Testis (tissue), 3 donors: ENCODE measurements around the gene ASTL. TPM values are rescaled to one million over a fixed set of nuclear protein-coding genes. Genes with fewer than 3 reads are reported as not detected.

Experiments used
- DNase-seq: peaks from one replicate; pipeline ENCODE4 v3.0.0-alpha.2; 2019
- H3K27ac ChIP-seq, 2 donors: fragments of 200-600 bp; sonication (generic); one replicate each; pipeline ENCODE4 v1.5.1; 2019
- H3K27me3 ChIP-seq: fragments of 200-600 bp; sonication (generic); one replicate; pipeline ENCODE4 v1.5.1; 2019
- H3K36me3 ChIP-seq: fragments of 200-600 bp; sonication (generic); one replicate; pipeline ENCODE4 v1.5.1; 2017; ENCODE audit warnings: low read depth; ENCODE audit errors: missing control alignments
- H3K4me1 ChIP-seq: fragments of 200-600 bp; sonication (generic); one replicate; pipeline ENCODE4 v1.5.1; 2019
- H3K4me3 ChIP-seq, 2 donors: fragments of 200-600 bp; sonication (generic); one replicate each; pipeline ENCODE4 v1.5.1; 2017 to 2019
- H3K9me3 ChIP-seq: fragments of 200-600 bp; sonication (generic); one replicate; pipeline ENCODE4 v1.5.1; 2017
- POLR2A ChIP-seq: fragments of 450-650 bp; IDR thresholded peaks from one replicate; pipeline ENCODE4 v1.6.1; 2017; ENCODE audit warnings: antibody characterized with exemption, mild to moderate bottlenecking, moderate library complexity
- WGBS, 2 donors: methylation state at CpG; one replicate each; pipeline ENCODE4 v1.1.5; 2018; 5-methylcytosine and 5-hydroxymethylcytosine counted together
- intact Hi-C: fragments of 100-400 bp; cut with DNase I; formaldehyde crosslinking; loops from one replicate; pipeline ENCODE4 v1.15.1; 2023; ENCODE audit warnings: low total_unique reads
- polyA plus RNA-seq: library from polyadenylated mRNA; stranded (reverse); fragments of 350-450 nt; fragmentation: Illumina TruSeq; extraction: RNeasy Lipid Tissue Mini Kit (QIAGEN cat#74804); gene quantifications from one replicate; pipeline ENCODE4 v1.2.3, GENCODE V29; 2014; ENCODE audit warnings: low read depth, low replicate concordance; ENCODE audit not compliant: insufficient read depth
- total RNA-seq, 2 donors: library from RNA; depleted of rRNA; stranded (reverse); fragments of >200 nt; gene quantifications; one replicate each; pipeline ENCODE4 v1.2.3, GENCODE V29; 2016
- TF ChIP-seq, protein P1 (sequence below), 3 experiments: fragments of 450-650 bp in 2 of 3; fragments of 200-600 bp in 1 of 3; sonication (generic) in 1 of 3; IDR thresholded peaks; one replicate each; pipeline ENCODE4 v1.5.1; 2016 to 2019; ENCODE audit warnings: antibody characterized with exemption in 3 of 3, mild to moderate bottlenecking in 2 of 3, moderate library complexity in 1 of 3

The ASTL gene
- total and polyA plus RNA-seq, 3 donors from 2014 or later, result 0.58 to 1.6 (median 0.87) TPM

DNA sequence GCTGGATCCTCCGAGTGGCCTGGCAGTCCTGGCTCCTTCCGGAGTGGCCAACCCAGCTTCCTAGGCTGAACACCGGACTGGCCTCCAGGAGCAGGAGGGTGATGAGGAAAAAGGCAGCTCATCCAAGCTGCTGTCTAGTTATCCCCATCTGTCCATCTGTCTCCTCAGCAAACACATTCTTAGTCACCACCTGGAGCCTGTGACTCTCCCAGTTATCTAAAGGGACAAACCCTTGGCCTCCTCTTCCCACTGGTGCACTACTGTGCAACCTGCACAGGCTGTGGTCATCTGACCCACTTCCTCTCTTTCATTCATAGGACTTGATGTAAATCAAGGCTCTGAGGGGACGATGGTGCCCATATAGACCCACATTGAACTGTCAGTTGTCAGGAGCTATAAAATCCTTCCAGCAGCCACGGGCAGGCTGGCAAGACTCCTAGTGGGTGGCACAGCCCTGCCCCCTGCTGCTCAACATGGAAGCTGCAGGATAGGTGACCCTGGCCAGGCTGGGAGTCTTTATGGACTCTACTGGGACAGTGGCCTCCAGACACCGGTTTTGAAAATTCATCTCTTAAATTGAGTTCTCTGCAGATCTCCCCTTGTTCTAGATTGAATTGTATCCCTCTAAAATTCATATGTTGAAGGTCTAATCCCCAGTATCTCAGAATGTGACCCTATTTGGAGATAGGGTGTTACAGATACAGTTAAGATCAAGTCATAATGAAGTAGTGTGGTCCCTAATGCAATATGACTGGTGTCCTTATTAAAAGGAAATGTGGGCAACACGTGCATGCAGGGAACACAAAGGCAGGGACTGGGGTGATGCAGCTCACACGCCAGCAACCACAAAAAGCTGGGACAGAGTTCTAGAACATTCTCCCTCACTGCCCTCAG is 36.2 kb upstream of the ASTL start:
- DNase-seq, result peak; percentile 81
- intact Hi-C loops, result no loop called here
- H3K9me3 ChIP-seq, result no peaks in the 10 kb centered on the region

DNA sequence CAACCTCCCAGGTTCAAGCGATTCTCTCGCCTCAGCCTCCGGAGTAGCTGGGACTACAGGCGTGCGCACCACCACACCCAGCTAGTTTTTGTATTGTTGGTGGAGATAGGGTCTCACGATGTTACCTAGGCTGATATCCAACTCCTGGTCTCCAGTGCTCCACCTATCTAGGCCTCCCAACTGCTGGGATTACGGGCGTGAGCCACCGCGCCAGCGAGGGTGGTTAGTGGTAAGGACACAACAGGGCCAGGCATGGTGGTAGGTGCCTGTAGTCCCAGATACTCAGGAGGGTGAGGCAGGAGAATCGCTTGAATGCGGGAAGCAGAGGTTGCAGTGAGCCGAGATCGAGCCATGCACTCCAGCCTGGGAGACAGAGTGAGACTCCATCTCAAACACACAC is 33.5 kb upstream of the ASTL start:
- intact Hi-C loops, result no loop called here
- no peak for DNase-seq
- H3K4me1 ChIP-seq, result peaks cover 4% of the 10 kb centered on the region
- H3K36me3 ChIP-seq, result no peaks in the 10 kb centered on the region
- TF ChIP-seq POLR2A, result no peak
- TF ChIP-seq, protein P1, sequence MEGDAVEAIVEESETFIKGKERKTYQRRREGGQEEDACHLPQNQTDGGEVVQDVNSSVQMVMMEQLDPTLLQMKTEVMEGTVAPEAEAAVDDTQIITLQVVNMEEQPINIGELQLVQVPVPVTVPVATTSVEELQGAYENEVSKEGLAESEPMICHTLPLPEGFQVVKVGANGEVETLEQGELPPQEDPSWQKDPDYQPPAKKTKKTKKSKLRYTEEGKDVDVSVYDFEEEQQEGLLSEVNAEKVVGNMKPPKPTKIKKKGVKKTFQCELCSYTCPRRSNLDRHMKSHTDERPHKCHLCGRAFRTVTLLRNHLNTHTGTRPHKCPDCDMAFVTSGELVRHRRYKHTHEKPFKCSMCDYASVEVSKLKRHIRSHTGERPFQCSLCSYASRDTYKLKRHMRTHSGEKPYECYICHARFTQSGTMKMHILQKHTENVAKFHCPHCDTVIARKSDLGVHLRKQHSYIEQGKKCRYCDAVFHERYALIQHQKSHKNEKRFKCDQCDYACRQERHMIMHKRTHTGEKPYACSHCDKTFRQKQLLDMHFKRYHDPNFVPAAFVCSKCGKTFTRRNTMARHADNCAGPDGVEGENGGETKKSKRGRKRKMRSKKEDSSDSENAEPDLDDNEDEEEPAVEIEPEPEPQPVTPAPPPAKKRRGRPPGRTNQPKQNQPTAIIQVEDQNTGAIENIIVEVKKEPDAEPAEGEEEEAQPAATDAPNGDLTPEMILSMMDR (IDR thresholded peaks at IDR 0.05), result no peak
- H3K9me3 ChIP-seq, result no peaks in the 10 kb centered on the region
- H3K27ac ChIP-seq, result no peak overlapping the region
- 87 to 93% methylated on average over 15 of the region's 15 CpGs for WGBS, 2 donors
- no peaks in the 10 kb centered on the region for H3K27me3 ChIP-seq
- H3K4me3 ChIP-seq, result no peak overlapping the region

More for the DNA sequence above, 36.2 kb upstream of the ASTL start:
- Histone ChIP-seq H3K4me3 (no peak overlapping the region), H3K27me3 (no peaks in the 10 kb centered on the region), H3K4me1 (no peaks in the 10 kb centered on the region), H3K27ac (no peak overlapping the region), H3K36me3 (no peaks in the 10 kb centered on the region)
- 61 to 65% methylated on average over 8 of the region's 8 CpGs for WGBS, 2 donors
- no peak for TF ChIP-seq POLR2A
- TF ChIP-seq, protein P1 (IDR thresholded peaks at IDR 0.05), result peak; percentile 57 to 80 (median 61)

DNA sequence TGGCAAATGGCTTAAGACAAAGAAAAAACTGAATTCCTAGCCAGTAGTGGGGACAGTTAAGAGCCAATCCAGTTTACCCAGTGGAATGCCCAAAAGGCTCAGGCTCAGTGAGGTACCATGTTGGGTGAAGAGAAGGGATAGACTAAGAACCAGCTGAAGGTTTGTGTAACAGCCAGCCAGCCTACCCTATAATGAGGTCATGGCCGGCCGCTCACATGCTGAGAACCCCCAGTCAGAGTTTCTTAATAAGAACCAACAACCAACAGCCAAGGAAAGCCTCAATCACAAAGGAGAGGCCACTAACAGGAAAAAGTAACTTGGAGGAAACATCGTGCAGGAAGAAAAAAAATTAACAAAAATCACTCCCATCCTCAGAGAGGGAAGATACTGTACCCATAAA is 32.3 kb upstream of the ASTL start:
- H3K9me3 ChIP-seq, result no peaks in the 10 kb centered on the region
- no peaks in the 10 kb centered on the region for H3K36me3 ChIP-seq
- TF ChIP-seq, protein P1 (IDR thresholded peaks at IDR 0.05), result no peak
- TF ChIP-seq POLR2A, result no peak
- no peak overlapping the region for H3K27ac ChIP-seq
- no peak overlapping the region for H3K4me3 ChIP-seq
- 73 to 83% methylated on average over 3 of the region's 3 CpGs for WGBS, 2 donors
- intact Hi-C loops, result no loop called here
- H3K27me3 ChIP-seq, result no peaks in the 10 kb centered on the region
- DNase-seq, result no peak
- peaks cover 4% of the 10 kb centered on the region for H3K4me1 ChIP-seq

DNA sequence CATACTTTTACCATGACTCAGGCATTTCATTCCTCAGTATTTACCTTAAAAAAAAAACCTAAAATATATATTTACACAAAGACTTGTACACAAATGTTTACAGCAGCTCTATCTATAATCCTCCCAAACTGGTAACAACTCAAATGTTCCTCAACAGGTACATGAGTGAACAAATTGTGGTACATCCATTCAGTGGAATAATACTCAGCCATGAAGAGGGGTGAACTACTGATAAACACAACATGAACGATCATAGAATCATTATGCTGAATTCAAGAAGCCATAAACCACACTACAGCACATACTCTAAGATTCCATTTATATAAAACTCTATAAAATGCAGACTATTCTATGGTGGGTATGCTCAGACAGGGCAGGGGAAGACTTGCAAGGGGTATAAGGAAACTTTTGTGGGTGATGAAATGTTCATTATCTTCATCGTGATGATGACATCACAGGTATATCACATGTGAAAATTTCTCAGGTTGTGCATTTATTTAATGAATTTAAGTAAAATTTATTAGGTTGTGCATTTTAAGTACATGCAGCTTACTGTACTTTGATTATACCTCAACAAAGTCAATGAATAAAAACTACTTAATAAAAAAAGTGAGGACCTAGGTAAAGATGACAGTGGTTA is 31.7 kb upstream of the ASTL start:
- DNase-seq, result no peak
- 81 to 97% methylated on average over 2 of the region's 2 CpGs for WGBS, 2 donors
- Histone ChIP-seq H3K4me3 (no peak overlapping the region), H3K27me3 (no peaks in the 10 kb centered on the region), H3K36me3 (no peaks in the 10 kb centered on the region), H3K27ac (no peak overlapping the region), H3K4me1 (peaks cover 4% of the 10 kb centered on the region), H3K9me3 (no peaks in the 10 kb centered on the region)
- intact Hi-C loops, result no loop called here
- TF ChIP-seq POLR2A, result no peak
- TF ChIP-seq, protein P1 (IDR thresholded peaks at IDR 0.05), result no peak
